ENCODE results near the gene KRT86.
"Not testable (repeated sequence)": the region's sequence is repeated elsewhere in the genome, so short reads cannot be mapped to it uniquely, and the experiment has no call there.

Gene KRT86

GRCh38 chr12:52251367-52252051, 22.9 kb upstream of the KRT86 start:
- DNase-seq (ENCODE audit: low spot score): no peak

GRCh38 chr12:52252175-52252615, 22.2 kb upstream of the KRT86 start:
- DNase-seq (ENCODE audit: low spot score): not testable (repeated sequence)

- DNase-seq (ENCODE audit: low spot score): no peak
Observed at GRCh38 chr12:52252728-52253343, 21.6 kb upstream of the KRT86 start.

- no peak for DNase-seq (ENCODE audit: low spot score)
Observed at GRCh38 chr12:52253391-52254179, 20.9 kb upstream of the KRT86 start.

GRCh38 chr12:52254180-52254964, 20.1 kb upstream of the KRT86 start:
- DNase-seq (ENCODE audit: low spot score): no peak

GRCh38 chr12:52254965-52255751, 19.3 kb upstream of the KRT86 start:
- DNase-seq (ENCODE audit: low spot score): no peak

GRCh38 chr12:52255926-52256583, 18.4 kb upstream of the KRT86 start:
- DNase-seq (ENCODE audit: low spot score): no peak

- no peak for DNase-seq (ENCODE audit: low spot score)
Observed at GRCh38 chr12:52256584-52256935, 17.9 kb upstream of the KRT86 start.

GRCh38 chr12:52257074-52257551, 17.3 kb upstream of the KRT86 start:
- DNase-seq (ENCODE audit: low spot score): no peak

GRCh38 chr12:52257922-52258321, 16.5 kb upstream of the KRT86 start:
- DNase-seq (ENCODE audit: low spot score): not testable (repeated sequence)

- DNase-seq (ENCODE audit: low spot score): no peak
Observed at GRCh38 chr12:52258335-52258901, 16.0 kb upstream of the KRT86 start.

- DNase-seq (ENCODE audit: low spot score): no peak
Observed at GRCh38 chr12:52259657-52260243, 14.7 kb upstream of the KRT86 start.

- DNase-seq (ENCODE audit: low spot score): no peak
Observed at GRCh38 chr12:52260361-52261207, 13.9 kb upstream of the KRT86 start.

- no peak for DNase-seq (ENCODE audit: low spot score)
Observed at GRCh38 chr12:52261208-52261484, 13.3 kb upstream of the KRT86 start.

- no peak for DNase-seq (ENCODE audit: low spot score)
Observed at GRCh38 chr12:52262286-52262685, 12.2 kb upstream of the KRT86 start.

GRCh38 chr12:52263761-52264434, 10.5 kb upstream of the KRT86 start:
- DNase-seq (ENCODE audit: low spot score): no peak

GRCh38 chr12:52264435-52264825, 10.0 kb upstream of the KRT86 start:
- DNase-seq (ENCODE audit: low spot score): no peak

GRCh38 chr12:52266514-52266913, 7.9 kb upstream of the KRT86 start:
- no peak for DNase-seq (ENCODE audit: low spot score)

- no peak for DNase-seq (ENCODE audit: low spot score)
Observed at GRCh38 chr12:52267266-52267665, 7.2 kb upstream of the KRT86 start.

Data from hematopoietic multipotent progenitor cell treated with erythropoietin and hydrocortisone succinate and interleukin-3 and kit ligand, for 15 days (in vitro differentiated cells).